Activated CD4-positive, alpha-beta T cell treated with anti-CD3 and anti-CD28 coated beads, Interleukin-2, amount 50 U/mL, for 48 hours (primary cell): ENCODE results near the gene NAPG.
A peak's percentile ranks its signal among the peaks of the same experiment; 100 is the strongest.
"Not testable (repeated sequence)": the region's sequence is repeated elsewhere in the genome, so short reads cannot be mapped to it uniquely, and the experiment has no call there.

Experiments used
- DNase-seq, 2 experiments: peaks; one replicate each; pipeline ENCODE4 v3.0.0-alpha.2; 2020

The NAPG gene

DNA sequence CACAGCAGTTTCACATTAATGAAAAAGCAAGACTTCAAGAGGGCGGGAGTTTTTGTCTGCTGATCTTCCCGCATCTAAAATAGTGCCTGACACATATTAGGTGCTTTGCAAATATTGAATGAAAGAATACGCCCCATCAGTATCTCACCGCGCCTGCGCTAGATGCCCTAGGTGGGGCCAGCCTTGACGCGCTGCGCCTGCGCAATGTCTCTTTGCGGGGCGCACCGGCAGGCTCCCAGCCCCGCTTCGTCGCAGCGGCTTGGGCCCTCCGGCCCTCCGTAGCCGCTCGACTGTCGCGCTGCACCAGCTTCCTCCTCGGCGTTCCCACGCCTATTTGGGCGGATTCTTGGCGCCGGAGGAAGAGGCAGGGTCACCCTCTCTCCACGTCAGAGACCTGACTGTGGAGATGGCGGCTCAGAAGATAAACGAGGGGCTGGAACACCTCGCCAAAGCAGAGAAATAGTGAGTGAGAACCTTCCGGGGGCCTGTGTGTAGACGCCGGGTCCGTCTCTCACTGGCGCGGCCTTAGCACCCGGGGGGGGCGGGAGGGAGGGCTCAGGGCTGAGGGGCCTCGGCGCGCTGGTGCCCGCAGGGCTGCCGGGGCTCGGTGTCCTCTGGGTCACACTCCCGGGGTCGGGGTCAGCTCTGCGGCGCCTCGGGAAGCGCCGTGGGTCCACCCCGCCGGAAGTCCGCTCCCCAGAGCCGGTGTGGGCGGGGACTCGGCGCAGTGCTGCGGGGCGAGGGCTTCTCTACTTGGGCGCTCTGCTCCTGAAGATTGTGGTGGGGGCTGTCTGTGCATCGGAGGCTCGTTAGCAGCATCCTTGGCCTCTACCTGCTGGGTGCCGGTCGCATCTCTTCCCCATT is at the start of gene NAPG:
NAPG (plus strand) TSS at position 331 of the 864 bp plus-strand sequence; CDS start at position 407, 76 bp downstream.
- peak; percentile 86 to 88 for DNase-seq

DNA sequence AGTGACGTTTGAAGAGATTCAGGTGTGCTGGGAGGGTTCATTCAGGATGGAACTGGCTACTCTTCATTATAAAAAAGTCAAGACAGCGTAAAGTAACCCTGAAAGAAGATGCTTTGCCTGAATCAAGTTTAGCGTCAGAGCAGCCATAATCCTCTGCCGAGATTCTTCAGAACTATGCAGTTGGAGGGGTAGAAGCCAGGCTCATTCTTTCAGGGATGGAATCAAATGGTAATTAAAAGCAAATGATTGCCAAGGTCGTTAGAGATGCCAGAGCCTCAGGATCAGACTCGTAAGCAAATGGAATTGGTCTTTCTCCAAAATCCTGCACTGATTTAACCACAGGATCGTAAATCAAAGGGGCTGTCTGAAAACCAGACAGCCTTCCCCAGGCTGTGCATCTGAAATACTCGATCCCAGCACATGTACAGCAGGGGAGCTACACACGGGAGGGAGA is 49.5 kb upstream of the NAPG start:
- DNase-seq, result no peak

DNA sequence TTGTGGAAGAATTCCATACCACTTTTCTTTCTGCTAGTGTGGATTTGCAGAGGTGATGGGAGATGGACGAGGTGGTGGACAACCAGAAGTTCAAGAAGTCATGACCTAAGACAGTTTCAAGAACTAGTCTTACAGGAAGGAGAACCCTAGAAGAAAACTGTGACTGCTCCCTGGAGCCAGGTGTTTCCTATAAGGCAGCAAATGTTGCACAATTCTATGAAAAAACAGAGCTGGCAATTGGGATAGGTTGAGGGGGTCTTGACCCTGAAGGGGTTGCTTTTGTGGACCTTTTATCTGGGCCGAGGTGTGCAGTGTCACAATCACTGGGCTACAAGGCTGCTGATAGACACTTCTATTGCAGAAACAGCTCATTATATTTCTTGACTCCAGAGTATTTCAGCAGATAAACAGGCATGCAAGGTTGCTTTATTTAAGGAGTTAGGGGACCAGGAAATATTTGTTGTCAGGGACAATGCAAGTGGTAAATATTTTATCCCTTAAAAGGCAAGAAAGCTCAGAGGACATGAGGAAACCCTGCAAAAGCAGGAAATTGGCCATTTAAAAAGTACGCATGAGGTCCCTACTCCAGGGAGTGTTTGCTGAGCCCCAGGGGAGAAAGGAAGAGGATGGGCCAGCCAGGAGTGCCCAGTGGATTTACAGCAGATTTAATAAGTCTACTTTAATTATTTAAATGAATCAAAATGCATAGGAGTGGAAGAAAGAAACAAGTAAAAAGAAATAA is 48.5 kb upstream of the NAPG start:
- DNase-seq, result no peak

DNA sequence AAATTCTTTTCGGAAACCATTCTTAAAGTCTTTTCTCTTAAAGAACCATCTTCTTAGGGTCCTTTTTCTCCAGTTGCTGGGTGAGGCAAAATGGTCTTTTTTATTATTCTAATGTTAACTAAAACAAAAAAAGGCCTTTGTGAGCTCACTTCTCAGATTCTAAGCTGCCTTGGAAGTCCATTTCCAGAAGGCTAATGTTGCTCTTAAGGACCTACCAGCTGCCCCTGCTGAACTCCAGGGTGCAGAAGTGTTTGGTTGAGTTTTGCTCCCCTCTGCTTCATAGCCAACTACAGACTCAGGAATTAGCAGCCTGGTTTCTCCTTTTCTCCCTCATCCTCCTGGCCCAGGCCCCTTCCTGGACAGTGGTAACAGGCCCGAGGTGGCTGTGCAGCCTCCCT is 48.0 kb upstream of the NAPG start:
- DNase-seq, result no peak

DNA sequence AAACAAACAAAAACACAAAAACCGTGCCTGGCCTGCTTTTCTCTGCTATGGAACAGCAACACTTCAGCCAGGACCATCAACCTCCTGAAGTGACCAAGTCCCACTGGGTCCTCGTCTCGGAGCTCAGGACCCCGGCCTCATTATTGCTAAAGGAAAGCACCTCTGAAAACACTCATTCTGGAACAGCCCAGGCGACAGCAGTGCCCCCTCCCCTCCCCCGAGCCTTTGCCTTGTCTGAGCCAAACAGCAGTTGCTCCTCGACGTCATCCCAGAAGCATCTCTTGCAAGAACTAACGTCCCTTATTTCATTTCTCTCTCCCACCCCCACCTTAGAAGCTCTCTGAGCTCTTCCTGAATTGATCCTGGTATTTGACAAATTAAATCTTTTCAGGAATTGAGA is 44.0 kb upstream of the NAPG start:
- no peak for DNase-seq

DNA sequence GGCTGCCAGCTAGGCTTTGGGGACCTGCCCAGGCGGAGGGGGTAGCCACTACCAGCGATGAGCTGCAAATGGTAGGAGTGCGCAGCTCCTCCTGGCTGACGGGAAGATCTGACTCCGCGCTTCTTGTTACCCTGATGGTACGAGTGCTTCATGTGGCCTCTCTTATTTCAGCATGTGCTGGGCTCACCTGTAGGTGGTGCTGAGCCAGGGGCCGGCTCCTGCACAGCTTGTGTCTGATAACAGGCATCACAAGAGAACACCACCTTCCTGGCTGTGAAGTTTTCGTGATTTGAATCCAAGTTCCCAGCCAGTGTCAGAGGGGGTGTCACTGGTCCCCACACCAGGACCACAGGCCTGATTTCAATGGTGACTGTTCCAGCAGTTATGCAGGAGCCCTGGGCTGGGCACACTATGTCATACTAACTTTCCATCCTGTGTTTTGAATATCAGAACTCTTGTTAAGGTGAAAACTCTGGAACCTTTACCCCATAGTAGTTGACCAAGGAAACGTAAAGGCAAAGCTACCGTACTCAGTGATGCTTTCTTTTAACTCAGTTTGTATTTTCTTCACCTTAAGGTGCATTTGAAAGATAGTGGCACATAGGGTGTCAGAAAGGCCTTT is 43.4 kb upstream of the NAPG start:
- no peak for DNase-seq

DNA sequence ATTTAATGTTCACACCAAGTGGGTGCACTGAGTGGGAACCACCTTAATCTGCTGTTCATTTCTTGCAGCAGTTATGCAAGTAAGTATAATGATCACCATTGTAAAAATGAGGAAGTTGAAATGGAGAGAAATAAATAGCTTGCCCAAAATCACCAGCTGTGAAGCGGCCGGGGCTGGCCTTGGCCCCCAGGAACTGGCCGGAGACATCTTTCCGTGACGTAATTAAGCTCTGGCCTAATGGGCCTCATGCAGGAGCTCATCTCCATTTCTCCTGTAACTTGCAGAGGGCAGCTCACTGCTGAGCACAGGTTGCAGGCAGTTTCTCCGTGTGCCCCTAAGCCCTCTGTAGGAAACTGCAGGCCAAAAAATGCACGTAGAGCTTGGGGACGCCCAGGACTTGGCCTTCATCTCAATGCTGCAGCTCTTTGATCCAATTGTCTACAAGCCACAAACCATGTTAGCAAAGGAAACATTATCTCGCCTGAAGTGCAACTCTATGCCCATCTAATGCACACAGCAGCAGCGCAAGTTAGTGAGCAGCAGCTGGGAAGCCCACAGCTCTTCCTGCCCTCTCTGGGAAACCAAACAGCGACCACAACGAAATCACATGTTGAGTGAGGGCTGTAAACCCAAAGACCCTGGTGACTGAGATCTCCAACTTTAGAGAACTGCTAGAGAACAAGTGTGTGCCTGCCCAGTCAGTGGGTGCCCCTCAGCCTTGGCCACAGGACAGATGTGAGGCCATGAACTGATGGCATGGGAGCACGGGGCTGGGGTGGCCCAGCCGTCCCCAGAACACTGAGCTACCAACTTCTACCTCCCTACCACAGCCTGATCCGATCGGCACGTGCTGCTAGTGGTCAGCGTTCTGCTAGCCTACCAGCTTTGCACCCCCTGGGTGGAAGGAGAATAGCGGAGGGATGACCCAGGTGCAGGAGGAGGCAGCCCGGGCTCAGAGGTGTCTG is 42.6 kb upstream of the NAPG start:
- no peak for DNase-seq

DNA sequence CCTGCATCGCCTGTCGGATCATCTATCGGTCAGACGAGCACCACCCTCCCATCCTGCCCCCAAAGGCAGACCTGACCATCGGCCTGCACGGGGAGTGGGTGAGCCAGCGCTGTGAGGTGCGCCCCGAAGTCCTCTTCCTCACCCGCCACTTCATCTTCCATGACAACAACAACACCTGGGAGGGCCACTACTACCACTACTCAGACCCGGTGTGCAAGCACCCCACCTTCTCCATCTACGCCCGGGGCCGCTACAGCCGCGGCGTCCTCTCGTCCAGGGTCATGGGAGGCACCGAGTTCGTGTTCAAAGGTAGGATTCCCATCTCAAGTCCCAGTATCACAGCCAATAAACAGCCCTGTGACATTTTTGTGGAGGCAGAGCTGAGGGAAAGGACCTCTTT is 40.4 kb upstream of the NAPG start:
- DNase-seq, result no peak

DNA sequence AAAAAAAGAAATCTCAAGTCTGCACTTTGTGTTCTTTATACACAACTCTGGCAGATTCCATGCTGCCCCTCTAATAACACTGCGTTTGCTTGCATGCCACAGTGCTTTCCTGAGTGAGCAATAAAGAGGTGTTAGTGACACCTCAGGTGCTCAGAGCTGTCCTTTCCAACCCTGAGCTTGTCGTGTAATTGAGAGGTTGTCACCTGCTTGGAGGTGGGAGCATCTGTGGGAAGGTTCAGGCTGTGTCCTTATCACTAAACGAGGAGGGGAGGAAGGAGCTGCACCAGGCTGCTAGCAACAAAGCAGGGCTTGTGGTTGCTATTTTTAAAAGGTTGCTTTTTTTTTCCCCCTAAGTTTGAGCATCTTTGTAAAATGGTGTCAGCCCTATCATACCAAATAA is 39.5 kb upstream of the NAPG start:
- no peak for DNase-seq

DNA sequence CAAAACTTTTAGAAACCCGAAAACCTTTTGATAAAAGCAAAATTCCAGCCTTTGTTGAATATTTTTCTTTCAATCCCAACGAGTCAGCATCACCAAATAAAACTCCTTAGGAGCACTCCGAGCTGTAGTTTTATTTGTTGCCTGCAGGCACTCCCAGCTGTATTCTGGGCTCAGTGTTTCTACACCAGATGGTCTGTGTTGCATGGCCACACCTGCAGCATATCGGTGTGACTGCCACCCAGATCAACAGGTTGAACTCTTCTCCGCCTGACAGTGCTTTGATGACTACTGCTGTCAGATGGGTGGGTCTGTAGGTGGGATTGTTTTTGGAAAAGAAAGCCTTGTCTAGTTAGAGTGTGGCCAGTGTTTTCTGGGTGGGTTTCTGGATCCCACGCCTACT is 38.7 kb upstream of the NAPG start:
- no peak for DNase-seq

DNA sequence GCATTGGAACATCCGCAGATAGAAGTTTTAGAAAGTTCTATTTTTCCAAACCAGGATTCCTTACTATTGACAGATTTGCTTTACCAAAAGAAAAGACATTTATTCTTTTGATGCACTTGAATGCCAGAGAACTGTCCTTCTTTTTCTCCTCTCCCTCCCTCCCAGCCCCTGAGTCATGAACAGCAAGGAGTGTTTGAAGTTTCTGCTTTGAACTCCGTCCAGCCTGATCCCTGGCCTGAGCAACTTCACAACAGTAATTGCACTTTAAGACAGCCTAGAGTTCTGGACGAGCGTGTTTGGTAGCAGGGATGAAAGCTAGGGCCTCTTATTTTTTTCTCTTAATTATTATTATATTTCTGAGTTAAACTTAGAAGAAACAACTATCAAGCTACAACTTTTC is 37.8 kb upstream of the NAPG start:
- DNase-seq, result no peak

DNA sequence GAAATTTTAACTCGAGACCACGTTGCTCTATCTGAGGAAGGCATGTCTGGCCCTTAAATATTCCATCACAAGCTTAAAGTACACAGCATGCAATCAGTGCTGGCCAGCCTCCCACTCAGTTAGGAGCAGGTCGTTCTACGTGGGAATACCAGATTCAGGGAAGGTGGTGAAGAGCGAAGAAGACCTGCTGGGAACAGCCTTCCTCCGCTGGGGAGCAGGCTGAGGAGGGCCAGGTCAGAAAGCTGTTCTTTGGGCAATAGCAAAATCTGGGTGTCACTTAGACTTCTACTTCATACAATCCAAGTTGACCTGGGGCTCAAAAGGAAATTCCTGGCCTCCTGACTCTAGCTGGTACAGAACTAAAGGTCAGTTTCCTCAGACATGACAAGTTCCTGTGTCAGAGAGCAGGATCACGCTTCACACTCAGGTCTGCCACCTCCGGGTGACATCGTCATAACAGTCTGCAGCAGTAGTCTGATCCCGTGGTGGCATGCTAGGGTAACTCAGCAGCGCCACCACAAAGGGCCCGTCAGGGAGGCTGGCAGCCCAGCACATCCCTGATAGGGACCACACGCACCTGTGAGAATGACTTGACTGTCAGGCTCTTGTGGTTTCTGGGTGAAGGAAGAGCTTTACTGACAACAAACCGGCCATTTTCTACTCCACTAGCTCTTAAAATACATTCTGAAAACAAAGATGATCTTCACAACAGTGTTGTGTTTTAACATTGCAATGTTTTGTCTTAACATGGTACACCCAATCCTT is 35.2 kb upstream of the NAPG start:
- peak; percentile 59 to 70 for DNase-seq

DNA sequence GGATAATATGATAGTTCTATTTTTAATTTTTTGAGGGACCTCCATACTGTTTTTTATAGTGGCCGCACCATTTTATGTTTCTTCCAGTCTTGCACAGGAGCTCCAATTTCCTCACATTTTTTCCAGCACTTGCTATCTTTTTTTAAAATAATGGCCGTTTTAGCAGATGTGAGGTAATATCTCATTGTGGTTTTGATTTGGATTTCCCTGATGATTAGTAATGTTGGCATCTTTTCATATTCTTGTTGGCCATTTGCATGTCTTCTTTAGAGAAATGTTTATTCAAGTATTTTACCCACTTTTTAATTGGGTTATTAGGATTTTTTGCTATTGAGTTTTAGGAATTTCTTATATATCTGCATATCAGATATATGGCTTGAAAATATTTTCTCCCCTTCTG is 29.9 kb upstream of the NAPG start:
- DNase-seq, result no peak

DNA sequence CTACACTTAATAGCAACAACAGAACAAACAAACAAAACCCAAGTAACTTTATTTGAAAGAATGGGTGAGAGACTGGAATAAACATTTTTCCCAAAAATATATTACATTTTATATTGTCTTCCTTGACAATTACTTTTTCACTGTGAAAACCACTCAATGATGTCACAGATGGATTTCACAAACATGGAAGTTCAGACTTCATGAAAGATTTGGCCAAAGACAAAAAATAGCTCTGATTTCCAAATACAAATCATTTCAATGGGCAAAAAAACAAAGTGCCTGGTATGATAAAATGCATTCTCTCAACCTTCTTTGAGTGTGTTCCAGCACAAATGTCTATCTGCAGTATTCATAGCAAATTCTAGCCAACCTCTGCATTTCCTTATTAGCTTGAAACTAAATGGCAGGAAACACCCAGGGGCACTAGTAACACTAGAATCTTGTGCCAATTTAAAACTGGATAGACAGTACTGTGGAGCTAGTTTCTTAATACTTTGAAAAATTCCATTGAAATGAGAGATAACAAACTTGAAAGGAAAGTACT is 28.5 kb upstream of the NAPG start:
- no peak for DNase-seq

DNA sequence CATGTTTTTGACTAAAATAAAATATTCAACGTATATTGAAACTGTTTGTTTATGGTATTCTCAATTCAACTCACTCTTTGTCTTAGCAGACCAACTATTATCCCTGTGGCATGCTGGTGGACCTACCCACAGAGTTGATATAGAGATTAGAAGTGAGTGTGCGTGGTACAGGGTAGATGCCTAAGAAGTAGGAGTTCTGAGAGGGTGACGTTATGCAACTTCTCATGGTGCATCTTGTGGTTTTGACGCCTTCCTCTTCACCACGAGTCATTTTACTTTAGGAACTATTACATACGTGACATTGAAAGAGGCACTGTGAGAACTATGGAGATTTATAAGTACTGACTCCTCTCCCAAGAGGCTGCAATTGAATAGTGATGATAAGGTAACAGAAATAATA is 26.6 kb upstream of the NAPG start:
- DNase-seq, result peak in 1 of 2 experiments; percentile 8

DNA sequence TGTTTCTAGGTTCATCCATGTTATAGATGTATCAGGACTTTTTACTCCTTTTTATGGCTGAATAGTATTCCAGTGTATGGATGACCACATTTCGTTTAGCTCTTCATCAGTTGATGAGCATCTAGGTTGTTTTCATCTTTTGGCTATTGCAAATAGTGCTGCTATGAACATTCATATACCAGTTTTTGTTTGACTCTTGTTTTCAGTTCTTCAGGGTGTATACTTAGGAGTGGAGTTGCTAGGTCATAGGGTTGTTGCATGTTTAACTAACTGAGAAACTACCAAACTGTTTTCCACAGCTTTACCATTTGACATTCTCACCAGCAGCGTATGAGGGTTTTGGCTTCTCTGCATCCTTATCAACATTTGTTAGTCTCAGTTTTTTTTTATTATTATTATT is 25.8 kb upstream of the NAPG start:
- DNase-seq, result no peak

DNA sequence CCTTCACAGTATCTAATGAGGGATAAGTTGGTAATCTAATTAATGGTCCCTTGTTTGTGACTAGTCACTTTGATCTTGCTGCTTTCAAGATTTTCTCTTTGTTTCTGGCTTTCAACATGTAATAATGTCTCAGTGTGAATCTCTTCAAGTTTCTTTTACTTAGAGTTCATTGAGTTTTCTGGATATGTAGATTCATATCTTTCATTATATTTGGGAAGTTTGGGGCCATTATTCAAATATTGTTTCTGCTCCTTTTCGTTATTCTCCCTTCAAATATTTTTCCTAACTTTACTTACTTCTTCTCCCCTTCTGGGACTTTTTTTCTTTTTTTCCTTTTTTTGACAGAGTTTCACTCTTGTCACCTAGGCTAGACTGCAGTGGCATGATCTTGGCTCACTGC is 21.1 kb upstream of the NAPG start:
- no peak for DNase-seq

DNA sequence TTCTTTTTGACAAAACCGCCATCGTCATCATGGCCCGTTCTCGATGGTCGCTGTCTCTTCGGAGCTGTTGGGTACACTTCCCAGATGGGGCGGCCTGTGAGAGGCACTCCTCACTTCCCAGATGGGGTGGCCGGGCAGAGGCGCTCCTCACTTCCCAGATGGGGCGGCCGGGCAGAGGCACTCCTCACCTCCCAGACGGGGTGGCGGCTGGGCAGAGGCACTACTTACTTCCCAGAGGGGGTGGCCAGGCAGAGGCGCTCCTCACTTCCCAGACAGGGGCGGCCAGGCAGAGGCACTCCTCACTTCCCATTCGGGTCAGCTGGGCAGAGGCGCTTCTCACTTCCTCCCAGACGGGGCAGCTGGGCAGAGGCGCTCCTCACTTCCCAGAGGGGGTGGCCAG is 19.9 kb upstream of the NAPG start:
- not testable (repeated sequence) for DNase-seq

DNA sequence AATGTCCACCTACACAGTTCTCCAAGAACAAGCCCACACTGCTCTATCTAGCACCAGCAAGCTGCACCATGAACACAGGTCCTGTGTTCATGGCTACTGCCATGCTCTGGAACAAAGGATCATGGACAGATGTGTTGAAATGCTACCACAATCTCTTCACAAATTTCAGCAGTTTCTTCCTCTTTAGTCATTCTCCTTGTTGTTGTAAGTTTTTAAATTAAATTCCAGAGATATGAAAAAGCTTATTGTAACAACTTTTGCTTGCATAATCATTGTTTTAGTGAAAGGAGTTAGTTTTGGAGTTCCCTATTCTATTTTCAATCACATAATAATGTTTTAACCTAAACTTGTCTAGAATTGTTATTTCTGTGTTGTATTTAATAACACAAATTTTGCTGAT is 17.2 kb upstream of the NAPG start:
- no peak for DNase-seq

DNA sequence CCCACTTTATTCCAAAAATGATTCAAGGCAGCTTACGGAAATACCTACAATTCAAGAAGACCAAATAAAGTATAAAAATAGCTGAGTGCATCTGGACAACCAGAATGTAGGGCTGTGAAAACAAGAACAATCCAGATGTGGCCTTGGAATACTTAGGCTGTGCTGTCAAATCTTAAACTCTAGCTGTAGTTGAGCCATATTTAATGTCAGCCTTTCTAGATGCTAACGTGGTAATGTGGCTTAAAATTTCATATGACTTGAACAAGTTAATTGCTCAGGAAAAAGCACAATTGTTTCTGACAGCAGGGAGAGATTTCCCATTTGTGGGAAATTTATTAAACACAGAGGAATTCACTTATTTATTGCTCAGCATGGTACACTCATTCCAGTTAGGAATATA is 14.6 kb upstream of the NAPG start:
- no peak for DNase-seq

DNA sequence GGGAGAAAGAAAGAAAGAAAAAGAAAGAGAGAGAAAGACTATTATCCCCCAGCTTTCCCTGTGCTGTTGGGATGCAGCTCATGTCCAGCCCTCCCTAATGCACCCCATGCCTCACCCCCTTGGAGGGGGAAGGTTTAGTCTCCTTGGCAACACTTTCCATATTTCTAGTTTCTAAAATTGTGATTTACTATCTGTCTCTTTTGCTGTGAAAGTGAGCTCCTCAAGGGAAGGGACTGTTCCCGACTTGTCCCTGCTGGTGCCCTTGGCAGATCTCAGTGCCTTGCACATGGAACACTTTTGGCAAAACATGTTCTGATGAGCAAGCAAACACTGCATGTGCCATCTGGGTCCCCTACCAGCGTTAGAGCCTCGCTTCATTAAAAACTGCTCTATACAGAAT is 11.7 kb upstream of the NAPG start:
- DNase-seq, result no peak

DNA sequence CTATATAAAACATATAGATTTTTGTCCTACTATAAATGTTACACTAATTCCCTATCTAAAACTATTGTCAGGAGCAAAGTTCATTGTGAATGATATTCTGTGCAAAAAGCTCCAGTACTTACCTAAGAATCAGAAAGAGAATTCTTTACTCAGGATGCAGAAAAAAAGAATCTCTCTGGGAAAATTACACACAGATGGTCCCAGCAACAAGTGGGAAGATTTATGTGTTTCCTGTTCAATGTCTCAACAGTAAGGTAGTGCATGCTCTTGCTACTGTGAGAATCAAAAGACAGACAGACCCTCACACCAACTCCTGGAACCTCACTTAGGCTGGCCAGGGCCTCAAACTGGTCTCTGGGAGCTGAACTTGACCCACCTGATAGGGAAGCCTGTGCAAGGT is 11.2 kb upstream of the NAPG start:
- no peak for DNase-seq
